NCI-H1694 (cell line): ENCODE data around the gene MPP1.

Experiments
- DNase-seq: peaks from one replicate; lab custom pipeline; 2025; lab: John Stamatoyannopoulos, UW

The MPP1 gene

GRCh38 chrX:154775419-154776349 lies 29.6 kb downstream of the MPP1 start:
- no peak for DNase-seq

- no peak for DNase-seq
These were observed 30.7 kb downstream of the MPP1 start for GRCh38 chrX:154774622-154775021.

GRCh38 chrX:154762537-154763296 lies 42.6 kb downstream of the MPP1 start, which contains the start of gene DKC1:
DKC1 (plus strand) TSS chrX:154762864; CDS start chrX:154762966, 102 bp downstream.
- DNase-seq = peak; percentile 92

GRCh38 chrX:154761977-154762536 lies 43.2 kb downstream of the MPP1 start:
- peak; percentile 43 for DNase-seq

GRCh38 chrX:154758696-154759095 lies 46.6 kb downstream of the MPP1 start:
- DNase-seq = no peak

- DNase-seq = peak; percentile 82
These were observed 53.5 kb downstream of the MPP1 start for GRCh38 chrX:154751669-154752271.

GRCh38 chrX:154751203-154751668 lies 54.0 kb downstream of the MPP1 start:
- no peak for DNase-seq

DNA sequence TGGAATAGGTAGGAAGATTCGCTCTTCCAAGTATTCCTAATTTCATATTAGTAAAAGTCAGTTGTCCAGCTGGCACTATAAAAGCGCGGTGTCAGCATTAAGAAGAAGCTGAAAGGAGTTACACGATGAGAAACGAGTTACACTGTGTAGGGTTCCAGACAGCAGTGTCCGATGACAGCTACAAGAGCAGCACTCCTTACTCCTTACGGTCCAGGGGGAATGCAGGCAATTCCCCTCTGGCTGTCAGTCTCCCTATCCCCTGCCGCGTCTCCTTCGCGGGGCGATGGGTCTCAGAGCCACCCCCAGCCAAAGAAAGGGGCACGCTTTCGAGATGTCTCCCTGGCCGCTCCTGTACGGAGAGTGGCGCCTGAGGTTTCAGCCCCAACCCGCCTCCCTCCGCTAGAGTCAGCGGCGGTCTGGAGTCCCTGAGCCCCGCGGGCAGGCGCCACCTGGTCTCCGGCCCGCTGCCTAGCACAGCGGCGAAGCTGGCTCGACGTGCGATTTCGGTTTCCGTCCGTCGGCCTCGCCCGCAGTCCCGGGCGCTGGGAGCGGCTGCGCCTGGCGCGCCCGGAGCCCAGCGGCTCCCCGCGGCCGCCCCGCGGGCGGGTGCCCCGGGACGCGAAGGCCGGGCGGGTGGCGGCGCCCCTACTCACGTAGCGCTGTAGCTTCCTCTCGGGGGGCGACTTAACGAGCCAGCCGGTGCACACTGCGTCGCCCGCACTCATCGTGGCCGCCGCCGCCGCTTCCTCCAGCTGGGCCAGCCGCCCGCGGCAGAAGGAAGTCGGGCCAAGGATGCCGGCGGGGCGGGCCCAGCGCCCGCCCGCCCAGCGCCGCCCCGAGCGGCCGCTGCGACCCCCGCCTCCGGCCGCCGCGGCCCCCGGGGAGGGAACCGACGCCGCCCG lies 54.7 kb downstream of the MPP1 start, which contains the start of gene GAB3:
Gene GAB3 (minus strand): TSS at position 777 of the 902 bp plus-strand sequence. CDS start 52 bp downstream, at position 725.
- DNase-seq = no peak

GRCh38 chrX:154749856-154750255 lies 55.4 kb downstream of the MPP1 start:
- peak; percentile 10 for DNase-seq

DNA sequence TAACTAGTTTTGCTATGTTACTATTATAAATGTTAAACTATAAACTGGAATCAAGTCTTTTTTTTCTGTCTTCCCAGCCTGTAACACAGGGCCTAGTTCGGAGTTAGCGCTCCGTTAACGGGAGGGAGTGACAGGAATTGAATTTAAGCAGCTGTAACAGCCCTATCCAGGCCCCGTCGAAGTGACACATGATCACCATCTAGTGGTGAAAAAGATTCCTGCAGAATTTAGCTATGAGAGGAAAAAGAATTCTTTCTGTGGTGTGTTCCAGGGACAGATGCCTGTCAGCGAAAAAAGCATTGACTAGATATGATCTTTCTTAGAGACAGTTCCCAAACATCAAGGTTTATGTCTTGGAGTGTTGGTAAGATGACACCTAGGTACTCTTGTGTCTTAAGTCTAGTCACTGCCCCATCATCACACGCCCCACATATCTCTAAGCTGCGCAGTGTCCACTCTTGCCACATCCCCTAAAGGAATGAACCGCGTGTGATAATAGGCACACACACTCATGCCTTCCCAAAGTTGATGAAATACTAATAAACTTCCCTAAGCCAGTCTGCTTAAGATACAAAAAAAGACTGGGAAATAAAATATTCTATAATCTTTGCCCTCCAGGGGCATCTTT lies 56.5 kb downstream of the MPP1 start:
- peak; percentile 78 for DNase-seq

DNA sequence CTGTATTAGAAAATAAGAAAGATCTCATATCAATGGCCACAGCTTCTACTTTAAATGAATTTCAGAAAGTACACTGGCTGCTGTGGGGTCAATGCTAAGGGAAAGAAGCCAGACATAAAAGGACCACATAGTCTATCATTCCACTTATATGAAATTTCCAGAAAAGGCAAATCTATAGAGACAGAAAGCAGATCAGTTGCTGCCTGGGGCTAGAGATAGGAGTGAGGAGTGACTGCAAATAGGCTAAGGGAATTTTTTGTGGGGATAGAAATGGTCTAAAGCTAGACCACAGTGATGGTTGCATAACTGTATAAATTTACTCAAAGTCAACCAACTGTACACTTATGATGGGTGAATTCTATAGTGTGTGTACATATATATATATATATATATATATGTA lies 62.7 kb downstream of the MPP1 start:
- no peak for DNase-seq

DNA sequence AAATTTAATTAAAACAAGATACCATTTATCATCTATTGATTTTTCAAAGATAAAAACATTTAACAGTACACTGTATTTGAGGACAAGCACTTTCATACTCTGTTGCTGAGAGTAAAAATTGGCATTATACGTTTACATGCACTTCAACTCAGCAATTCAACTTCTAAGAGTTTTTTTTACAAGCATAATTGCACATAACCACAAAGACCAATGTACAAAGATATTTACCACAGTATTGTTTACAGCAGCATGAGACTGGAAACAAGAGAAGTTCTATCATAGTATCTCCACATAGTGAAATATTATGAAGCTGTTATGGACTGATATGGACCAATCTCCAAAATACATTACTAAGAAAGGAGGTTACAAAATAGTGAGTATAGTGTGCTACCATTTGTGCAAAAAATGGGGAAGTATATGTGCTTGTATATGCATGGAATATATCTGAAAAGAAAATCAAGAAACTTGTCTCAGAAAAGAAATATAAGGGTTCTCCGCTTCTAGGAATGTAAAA lies 65.3 kb downstream of the MPP1 start:
- DNase-seq = no peak

DNA sequence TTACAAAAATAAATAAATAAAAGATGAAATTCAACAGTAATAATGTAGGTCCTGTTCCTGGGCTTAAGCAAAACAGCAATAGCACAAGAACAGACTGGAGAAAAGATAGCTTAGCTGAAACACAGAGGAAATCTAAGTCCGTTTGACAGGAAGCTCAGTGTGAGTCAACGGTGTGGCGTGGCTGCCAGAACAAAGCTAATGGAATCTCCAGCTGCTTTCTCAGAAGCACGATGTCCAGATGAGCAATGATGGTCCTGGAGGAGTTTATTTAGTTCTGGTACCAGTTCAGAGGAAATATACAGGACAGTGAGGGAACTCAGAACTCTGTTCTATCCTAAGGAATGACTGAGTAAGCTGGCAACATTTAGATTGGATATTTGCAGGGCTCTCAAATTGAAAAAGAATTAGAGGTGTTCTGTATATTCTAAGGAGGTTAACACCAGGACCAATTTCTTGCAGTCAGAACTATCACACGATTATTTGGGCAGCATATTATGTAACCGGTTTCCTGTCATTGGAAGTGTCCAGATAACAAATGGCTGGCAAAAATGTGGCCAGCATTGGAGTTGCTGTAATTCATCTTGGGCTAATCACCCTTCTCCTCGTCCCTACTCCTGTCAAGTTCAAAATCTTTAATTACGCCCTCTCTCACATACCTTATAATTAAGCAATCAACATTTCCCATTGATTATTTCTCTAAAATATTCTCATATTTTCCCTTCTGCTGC lies 67.1 kb downstream of the MPP1 start:
- no peak for DNase-seq

- no peak for DNase-seq
These were observed 68.1 kb downstream of the MPP1 start for GRCh38 chrX:154737136-154737535.

- no peak for DNase-seq
These were observed 69.4 kb downstream of the MPP1 start for GRCh38 chrX:154735695-154736393.

GRCh38 chrX:154734061-154734781 lies 71.1 kb downstream of the MPP1 start:
- no peak for DNase-seq

- DNase-seq = no peak
These were observed 72.2 kb downstream of the MPP1 start for GRCh38 chrX:154733066-154733425.

DNA sequence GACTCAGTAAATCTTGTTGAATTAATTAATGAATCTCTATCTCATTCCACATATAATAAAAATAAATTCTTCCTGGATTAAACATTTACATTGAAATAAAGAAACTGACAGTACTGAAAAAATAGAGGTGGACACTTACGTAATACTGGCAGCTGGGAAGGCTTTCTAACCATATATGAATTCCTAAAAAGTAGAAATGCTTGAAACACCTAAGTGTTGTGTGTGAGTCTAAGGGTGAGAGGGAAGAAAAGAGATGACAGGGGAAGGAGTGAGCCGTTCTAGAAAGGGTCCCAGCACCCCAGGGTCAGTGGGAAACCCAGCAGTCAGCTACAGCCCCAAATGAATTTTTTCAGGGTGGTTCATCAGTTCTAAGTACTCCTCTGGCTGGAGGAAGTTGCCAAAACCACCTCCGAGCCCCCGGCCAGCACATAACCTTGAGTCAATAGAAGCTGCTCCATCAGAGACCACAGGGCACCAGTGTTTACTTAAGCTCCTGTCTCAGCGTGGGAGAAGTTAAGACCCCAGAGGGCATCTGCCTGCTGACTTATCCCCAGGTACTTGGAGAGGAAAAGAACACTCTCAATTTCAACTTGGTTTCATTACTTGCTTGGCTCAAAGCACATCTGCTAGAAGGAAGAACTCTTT lies 72.7 kb downstream of the MPP1 start:
- no peak for DNase-seq
